ENCODE results near the gene BTBD19.
"Not testable (repeated sequence)": the region's sequence is repeated elsewhere in the genome, so short reads cannot be mapped to it uniquely, and the experiment has no call there.

The BTBD19 gene

GRCh38 chr1:44808063-44808937 is at the start of gene BTBD19:
Gene BTBD19 (plus strand): TSS chr1:44808523. CDS start chr1:44808821, 298 bp downstream.
- DNase-seq (ENCODE audit: low spot score): no peak

GRCh38 chr1:44759077-44759476 is 49.2 kb upstream of the BTBD19 start:
- DNase-seq (ENCODE audit: low spot score): no peak

- no peak for DNase-seq (ENCODE audit: low spot score)
Measured at GRCh38 chr1:44760876-44761275, 47.4 kb upstream of the BTBD19 start.

- not testable (repeated sequence) for DNase-seq (ENCODE audit: low spot score)
Measured at GRCh38 chr1:44766421-44766820, 41.9 kb upstream of the BTBD19 start.

- peak; percentile 94 for DNase-seq (ENCODE audit: low spot score)
Measured at GRCh38 chr1:44775078-44775929, 33.0 kb upstream of the BTBD19 start, which contains the start of gene RPS8. Gene RPS8 (plus strand): TSS chr1:44775540. CDS start chr1:44775597, 57 bp downstream.

GRCh38 chr1:44775930-44776729 is 32.2 kb upstream of the BTBD19 start:
- DNase-seq (ENCODE audit: low spot score): peak; percentile 46

GRCh38 chr1:44776730-44777068 is 31.6 kb upstream of the BTBD19 start:
- DNase-seq (ENCODE audit: low spot score): no peak

GRCh38 chr1:44777547-44777946 is 30.8 kb upstream of the BTBD19 start:
- DNase-seq (ENCODE audit: low spot score): peak; percentile 90

- no peak for DNase-seq (ENCODE audit: low spot score)
Measured at GRCh38 chr1:44777969-44778635, 30.2 kb upstream of the BTBD19 start.

- DNase-seq (ENCODE audit: low spot score): no peak
Measured at GRCh38 chr1:44778705-44779576, 29.4 kb upstream of the BTBD19 start.

GRCh38 chr1:44780583-44781121 is 27.7 kb upstream of the BTBD19 start:
- no peak for DNase-seq (ENCODE audit: low spot score)

- DNase-seq (ENCODE audit: low spot score): no peak
Measured at GRCh38 chr1:44783697-44784093, 24.6 kb upstream of the BTBD19 start.

- DNase-seq (ENCODE audit: low spot score): no peak
Measured at GRCh38 chr1:44784094-44785028, 24.0 kb upstream of the BTBD19 start.

- DNase-seq (ENCODE audit: low spot score): no peak
Measured at GRCh38 chr1:44785029-44785380, 23.3 kb upstream of the BTBD19 start.

- DNase-seq (ENCODE audit: low spot score): no peak
Measured at GRCh38 chr1:44785501-44786137, 22.7 kb upstream of the BTBD19 start.

- DNase-seq (ENCODE audit: low spot score): no peak
Measured at GRCh38 chr1:44786138-44786840, 22.0 kb upstream of the BTBD19 start.

GRCh38 chr1:44786841-44787426 is 21.4 kb upstream of the BTBD19 start:
- no peak for DNase-seq (ENCODE audit: low spot score)

- no peak for DNase-seq (ENCODE audit: low spot score)
Measured at GRCh38 chr1:44787506-44787905, 20.8 kb upstream of the BTBD19 start.

Data from RKO (cell line).